ENCODE measurements around the gene CALD1.

CALD1 gene

DNA sequence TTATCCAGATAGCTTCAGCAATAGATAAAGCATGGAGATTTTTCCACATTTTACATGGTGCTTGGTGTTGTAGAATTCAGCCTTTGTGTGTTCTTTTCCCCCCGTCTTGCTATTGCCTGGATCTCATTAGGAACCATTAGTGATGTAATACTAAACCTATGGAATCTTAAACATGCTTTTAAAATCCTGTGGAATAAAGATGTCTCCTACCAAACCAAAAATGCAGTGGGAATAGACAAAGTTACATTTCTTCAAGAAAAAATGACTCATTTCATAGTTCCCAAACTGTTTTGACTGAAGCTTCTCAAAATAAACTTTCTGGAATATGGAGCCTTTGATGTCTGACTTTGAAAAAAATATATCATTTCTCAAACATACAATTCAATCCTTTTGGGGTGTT lies 44.0 kb downstream of the CALD1 start:
- Histone ChIP-seq H3K9ac (ENCODE audit: low read length) (no peak overlapping the region), H3K36me3 (ENCODE audit: control insufficient read depth, insufficient read depth, low read length) (no peaks in the 10 kb centered on the region), H3K4me1 (ENCODE audit: control insufficient read depth, insufficient read depth, low read length) (peaks cover 32% of the 10 kb centered on the region), H3K27ac (ENCODE audit: low read depth, low read length) (peak overlapping the region; percentile 64), H3K4me3 (ENCODE audit: low read length) (no peak overlapping the region), H3K27me3 (ENCODE audit: control insufficient read depth, insufficient read depth, low read length) (no peaks in the 10 kb centered on the region)

DNA sequence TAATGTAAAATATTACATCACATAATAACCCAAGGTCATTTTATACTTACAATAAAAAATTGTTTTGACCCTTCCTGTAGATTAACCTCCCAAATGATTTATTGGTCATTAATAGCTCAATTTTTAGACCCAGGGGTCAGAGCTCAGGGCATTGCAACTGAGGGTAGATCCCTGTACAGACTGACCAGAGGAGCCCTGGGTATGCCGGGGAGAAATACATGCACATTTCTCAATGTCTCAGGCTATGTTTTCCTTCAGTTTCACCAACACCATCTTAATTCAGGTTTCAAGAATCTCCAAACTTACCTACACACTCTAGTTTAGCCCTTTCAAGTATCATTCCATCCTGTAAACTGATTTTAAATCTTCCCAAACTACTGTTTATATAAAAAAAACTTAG lies 46.2 kb downstream of the CALD1 start:
- H3K27ac ChIP-seq (ENCODE audit: low read depth, low read length), result peak overlapping the region; percentile 77
- no peak overlapping the region for H3K9ac ChIP-seq (ENCODE audit: low read length)
- peaks cover 45% of the 10 kb centered on the region for H3K4me1 ChIP-seq (ENCODE audit: control insufficient read depth, insufficient read depth, low read length)
- no peaks in the 10 kb centered on the region for H3K27me3 ChIP-seq (ENCODE audit: control insufficient read depth, insufficient read depth, low read length)
- no peaks in the 10 kb centered on the region for H3K36me3 ChIP-seq (ENCODE audit: control insufficient read depth, insufficient read depth, low read length)
- no peak overlapping the region for H3K4me3 ChIP-seq (ENCODE audit: low read length)

DNA sequence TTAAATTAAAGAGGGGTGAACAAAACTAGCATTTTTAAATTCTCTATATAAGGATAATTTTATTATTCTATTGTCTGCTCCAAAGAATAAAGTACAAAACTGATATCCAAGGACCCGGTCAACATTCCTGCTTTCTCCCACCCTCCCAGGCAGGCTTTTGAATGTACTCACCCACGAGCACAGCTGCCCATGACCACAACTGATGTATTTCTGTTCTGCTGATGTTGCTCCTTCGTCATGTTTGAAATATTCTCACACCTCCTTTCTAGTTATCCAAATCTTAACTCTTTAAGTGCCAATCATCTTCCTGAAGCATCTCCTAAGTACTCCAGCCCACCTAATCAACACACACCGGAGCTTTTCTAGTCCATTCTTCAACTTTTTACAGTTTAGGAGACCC lies 46.7 kb downstream of the CALD1 start:
- Histone ChIP-seq H3K27ac (ENCODE audit: low read depth, low read length) (peak overlapping the region; percentile 98), H3K27me3 (ENCODE audit: control insufficient read depth, insufficient read depth, low read length) (no peaks in the 10 kb centered on the region), H3K9ac (ENCODE audit: low read length) (no peak overlapping the region), H3K4me1 (ENCODE audit: control insufficient read depth, insufficient read depth, low read length) (peaks cover 45% of the 10 kb centered on the region), H3K36me3 (ENCODE audit: control insufficient read depth, insufficient read depth, low read length) (no peaks in the 10 kb centered on the region), H3K4me3 (ENCODE audit: low read length) (no peak overlapping the region)

DNA sequence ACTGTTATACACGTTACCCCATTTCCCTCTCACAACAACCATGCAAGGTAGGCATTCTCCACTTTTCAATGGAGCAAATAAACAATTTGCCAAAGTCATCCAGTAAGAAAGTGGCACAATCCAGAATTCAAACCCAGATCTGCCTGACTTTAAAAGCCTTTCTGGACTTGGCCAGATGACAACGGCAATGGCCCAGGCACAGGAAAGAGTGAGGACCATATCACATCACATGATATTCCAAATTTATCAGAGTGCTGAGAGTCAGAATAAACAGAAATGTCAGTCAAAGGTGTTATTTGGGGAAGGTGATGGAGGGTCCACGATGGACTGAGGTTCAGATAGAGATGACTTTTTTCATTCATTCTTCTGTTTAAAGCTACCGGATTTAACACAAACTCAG lies 48.0 kb downstream of the CALD1 start:
- no peaks in the 10 kb centered on the region for H3K36me3 ChIP-seq (ENCODE audit: control insufficient read depth, insufficient read depth, low read length)
- peaks cover 52% of the 10 kb centered on the region for H3K4me1 ChIP-seq (ENCODE audit: control insufficient read depth, insufficient read depth, low read length)
- H3K4me3 ChIP-seq (ENCODE audit: low read length), result peak overlapping the region; percentile 31
- no peak overlapping the region for H3K9ac ChIP-seq (ENCODE audit: low read length)
- H3K27me3 ChIP-seq (ENCODE audit: control insufficient read depth, insufficient read depth, low read length), result no peaks in the 10 kb centered on the region
- H3K27ac ChIP-seq (ENCODE audit: low read depth, low read length), result peak overlapping the region; percentile 98

DNA sequence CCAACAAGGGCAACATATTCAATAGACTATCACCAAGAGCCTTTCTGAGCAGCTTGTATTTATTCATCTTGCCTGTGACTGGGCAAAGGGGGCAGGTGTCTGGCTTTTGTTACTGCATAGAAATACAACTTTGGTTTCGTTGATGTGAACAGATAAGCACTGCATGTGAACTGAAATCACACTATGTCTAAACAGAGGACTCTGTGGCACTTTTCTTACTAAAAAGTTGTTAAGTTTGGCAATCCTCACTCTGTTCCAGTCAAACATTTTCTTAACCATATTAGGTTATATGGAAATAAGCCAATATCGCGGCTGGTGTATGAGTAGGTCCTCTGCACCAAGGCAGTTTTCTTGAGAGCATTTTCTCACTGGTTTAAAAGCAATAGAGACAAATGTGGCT lies 48.5 kb downstream of the CALD1 start:
- H3K4me1 ChIP-seq (ENCODE audit: control insufficient read depth, insufficient read depth, low read length), result peaks cover 56% of the 10 kb centered on the region
- peak overlapping the region; percentile 98 for H3K27ac ChIP-seq (ENCODE audit: low read depth, low read length)

DNA sequence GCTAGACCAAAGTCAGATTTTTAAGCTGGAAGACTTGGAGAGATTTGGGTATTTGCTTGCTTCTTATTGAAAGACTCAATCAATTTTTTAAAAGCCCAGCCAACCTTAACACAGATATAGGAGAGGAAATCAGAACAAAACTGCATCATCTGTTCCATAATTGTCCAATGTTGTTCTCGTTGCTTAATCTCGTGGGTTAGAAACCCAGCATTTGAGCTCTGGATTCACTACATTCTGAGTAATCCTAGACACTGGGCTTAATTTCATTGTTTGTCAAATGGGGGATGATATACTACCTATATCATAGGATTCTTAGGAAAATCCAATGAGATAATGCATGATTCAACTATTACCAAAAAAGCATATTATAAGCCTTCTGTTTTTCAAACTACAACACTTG lies 48.9 kb downstream of the CALD1 start:
- no peaks in the 10 kb centered on the region for H3K36me3 ChIP-seq (ENCODE audit: control insufficient read depth, insufficient read depth, low read length)
- H3K4me1 ChIP-seq (ENCODE audit: control insufficient read depth, insufficient read depth, low read length), result peaks cover 55% of the 10 kb centered on the region
- H3K9ac ChIP-seq (ENCODE audit: low read length), result no peak overlapping the region
- peak overlapping the region; percentile 98 for H3K27ac ChIP-seq (ENCODE audit: low read depth, low read length)
- no peaks in the 10 kb centered on the region for H3K27me3 ChIP-seq (ENCODE audit: control insufficient read depth, insufficient read depth, low read length)
- no peak overlapping the region for H3K4me3 ChIP-seq (ENCODE audit: low read length)

More for the DNA sequence above, 48.5 kb downstream of the CALD1 start:
- no peak overlapping the region for H3K9ac ChIP-seq (ENCODE audit: low read length)
- no peak overlapping the region for H3K4me3 ChIP-seq (ENCODE audit: low read length)
- no peaks in the 10 kb centered on the region for H3K27me3 ChIP-seq (ENCODE audit: control insufficient read depth, insufficient read depth, low read length)
- H3K36me3 ChIP-seq (ENCODE audit: control insufficient read depth, insufficient read depth, low read length), result no peaks in the 10 kb centered on the region

DNA sequence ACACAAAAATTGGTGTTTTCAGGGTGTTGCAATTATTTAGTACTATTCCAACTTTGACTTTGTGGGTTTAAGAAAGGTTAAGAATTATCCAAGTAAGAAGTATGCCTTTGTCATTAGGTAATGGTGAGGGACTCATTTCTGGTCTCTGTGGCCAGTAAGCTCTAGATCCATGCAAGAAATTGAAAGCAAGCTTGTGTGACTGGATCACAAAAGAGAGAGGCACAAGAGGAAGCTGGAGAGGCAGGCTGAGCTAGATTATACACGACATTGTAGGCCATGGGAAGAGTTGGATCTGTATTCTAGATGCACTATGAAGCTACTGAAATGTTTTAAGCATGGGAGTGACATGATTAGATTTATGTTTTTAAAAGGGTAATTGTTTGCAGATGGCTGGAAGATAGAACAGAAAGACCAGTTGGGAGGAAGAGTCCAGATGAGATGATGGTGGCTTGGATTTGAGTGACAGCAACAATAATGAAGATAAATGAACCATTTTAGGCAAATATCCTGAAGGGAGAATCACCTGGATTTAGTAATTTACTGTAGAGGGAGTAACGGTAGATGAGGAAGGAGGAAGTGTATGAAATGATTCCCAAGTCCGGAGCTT lies 50.0 kb downstream of the CALD1 start:
- H3K4me3 ChIP-seq (ENCODE audit: low read length), result no peak overlapping the region
- no peaks in the 10 kb centered on the region for H3K27me3 ChIP-seq (ENCODE audit: control insufficient read depth, insufficient read depth, low read length)
- peaks cover 64% of the 10 kb centered on the region for H3K4me1 ChIP-seq (ENCODE audit: control insufficient read depth, insufficient read depth, low read length)
- no peaks in the 10 kb centered on the region for H3K36me3 ChIP-seq (ENCODE audit: control insufficient read depth, insufficient read depth, low read length)
- H3K27ac ChIP-seq (ENCODE audit: low read depth, low read length), result peak overlapping the region; percentile 98
- no peak overlapping the region for H3K9ac ChIP-seq (ENCODE audit: low read length)

DNA sequence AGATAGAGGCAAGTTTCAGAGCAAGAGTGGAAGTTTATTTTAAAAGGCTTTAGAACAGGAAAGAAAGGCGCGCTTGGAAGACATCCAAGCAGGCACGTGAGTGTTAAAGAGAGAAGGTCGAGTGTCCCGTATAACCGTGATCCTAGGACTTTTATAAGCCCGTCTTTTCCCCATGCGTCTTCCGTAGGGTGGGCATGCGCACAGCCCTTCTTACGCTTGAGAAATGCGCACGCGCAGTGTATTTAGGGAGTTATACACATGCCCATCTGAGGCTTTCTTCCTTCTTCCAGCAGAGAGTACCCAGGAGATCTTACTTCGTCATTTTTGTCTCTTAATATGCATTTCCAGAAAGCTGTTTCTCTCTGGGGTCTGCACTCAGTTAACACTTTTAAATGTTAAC lies 52.4 kb downstream of the CALD1 start:
- no peaks in the 10 kb centered on the region for H3K27me3 ChIP-seq (ENCODE audit: control insufficient read depth, insufficient read depth, low read length)
- H3K4me3 ChIP-seq (ENCODE audit: low read length), result peak overlapping the region; percentile 13
- H3K4me1 ChIP-seq (ENCODE audit: control insufficient read depth, insufficient read depth, low read length), result peaks cover 63% of the 10 kb centered on the region
- peak overlapping the region; percentile 91 for H3K27ac ChIP-seq (ENCODE audit: low read depth, low read length)
- H3K9ac ChIP-seq (ENCODE audit: low read length), result no peak overlapping the region
- no peaks in the 10 kb centered on the region for H3K36me3 ChIP-seq (ENCODE audit: control insufficient read depth, insufficient read depth, low read length)

DNA sequence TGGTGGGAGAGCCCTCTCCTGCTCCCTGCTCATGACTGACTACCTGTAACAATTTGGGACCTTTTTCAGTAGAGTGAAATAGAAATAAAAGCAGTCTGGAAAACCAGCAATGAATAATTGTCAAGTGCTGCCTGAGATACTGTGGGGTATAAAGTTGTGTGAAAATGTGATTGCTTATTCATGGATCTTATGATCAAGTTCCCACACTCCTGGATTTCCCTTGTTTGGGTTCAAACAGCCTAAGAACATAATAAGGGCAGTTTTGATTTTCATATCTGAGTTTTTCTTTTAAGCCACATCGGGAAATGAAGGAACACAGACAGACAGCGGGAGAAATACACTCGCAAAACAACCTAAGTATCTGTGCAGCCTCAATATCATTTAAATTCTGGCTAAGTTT lies 52.9 kb downstream of the CALD1 start:
- Histone ChIP-seq H3K4me1 (ENCODE audit: control insufficient read depth, insufficient read depth, low read length) (peaks cover 58% of the 10 kb centered on the region), H3K9ac (ENCODE audit: low read length) (no peak overlapping the region), H3K27ac (ENCODE audit: low read depth, low read length) (peak overlapping the region; percentile 91), H3K4me3 (ENCODE audit: low read length) (peak overlapping the region; percentile 13), H3K27me3 (ENCODE audit: control insufficient read depth, insufficient read depth, low read length) (no peaks in the 10 kb centered on the region), H3K36me3 (ENCODE audit: control insufficient read depth, insufficient read depth, low read length) (no peaks in the 10 kb centered on the region)

DNA sequence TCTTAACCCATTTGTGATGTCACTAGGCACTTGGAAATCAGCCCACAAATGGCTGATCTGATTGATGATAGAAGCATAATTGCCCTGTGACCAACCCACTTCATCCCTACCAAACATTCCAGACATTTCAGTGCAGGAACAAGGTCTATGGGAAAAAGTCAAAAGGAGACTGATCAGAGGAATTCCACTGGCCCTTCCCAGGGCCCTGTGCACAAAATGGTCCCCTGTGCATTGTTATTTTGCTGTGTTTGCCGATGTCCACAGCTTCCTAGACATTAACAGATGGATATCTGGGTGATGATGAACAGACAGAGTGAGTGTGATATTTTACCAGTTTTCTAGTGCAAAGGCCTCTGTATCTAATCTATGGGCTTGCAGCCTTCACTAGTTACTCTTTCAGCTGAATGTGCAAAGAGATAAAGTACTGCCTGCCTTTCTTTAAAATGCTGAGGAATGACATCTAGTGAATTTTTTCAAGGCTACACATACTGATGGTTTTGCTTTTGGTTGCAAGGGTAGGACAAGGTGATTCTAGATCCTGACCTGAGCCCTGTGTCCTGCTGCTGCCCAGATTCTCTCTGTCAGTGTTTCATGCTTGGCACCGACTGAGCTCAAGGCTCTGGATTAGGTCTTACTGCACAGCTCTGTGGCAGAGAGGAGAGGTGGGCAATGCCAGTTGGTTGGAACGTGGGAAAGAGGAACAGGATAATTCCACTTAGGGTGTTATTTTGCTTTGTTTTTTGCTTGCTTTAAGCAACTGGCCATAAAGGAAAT lies 55.4 kb downstream of the CALD1 start:
- no peak overlapping the region for H3K4me3 ChIP-seq (ENCODE audit: low read length)
- H3K9ac ChIP-seq (ENCODE audit: low read length), result no peak overlapping the region
- H3K36me3 ChIP-seq (ENCODE audit: control insufficient read depth, insufficient read depth, low read length), result no peaks in the 10 kb centered on the region
- H3K27ac ChIP-seq (ENCODE audit: low read depth, low read length), result peak overlapping the region; percentile 91
- peaks cover 37% of the 10 kb centered on the region for H3K4me1 ChIP-seq (ENCODE audit: control insufficient read depth, insufficient read depth, low read length)
- no peaks in the 10 kb centered on the region for H3K27me3 ChIP-seq (ENCODE audit: control insufficient read depth, insufficient read depth, low read length)

DNA sequence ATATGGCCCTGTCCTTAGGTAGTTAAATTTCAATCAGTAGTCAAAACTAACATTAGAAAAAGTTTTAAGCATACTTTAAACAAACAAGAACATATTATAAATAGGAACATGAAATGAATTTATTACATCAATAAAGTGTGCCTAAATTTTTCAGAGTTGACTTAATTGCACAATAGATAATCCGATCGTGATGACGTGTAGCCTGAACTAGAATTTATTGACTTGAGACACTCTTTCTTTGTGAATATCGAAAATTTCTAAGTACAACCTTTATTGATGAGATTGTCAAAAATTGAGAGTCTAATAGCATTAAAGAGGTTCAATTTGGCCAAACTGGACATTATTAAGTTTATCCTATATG lies 56.0 kb downstream of the CALD1 start:
- peak overlapping the region; percentile 91 for H3K27ac ChIP-seq (ENCODE audit: low read depth, low read length)
- H3K9ac ChIP-seq (ENCODE audit: low read length), result no peak overlapping the region
- peaks cover 35% of the 10 kb centered on the region for H3K4me1 ChIP-seq (ENCODE audit: control insufficient read depth, insufficient read depth, low read length)

DNA sequence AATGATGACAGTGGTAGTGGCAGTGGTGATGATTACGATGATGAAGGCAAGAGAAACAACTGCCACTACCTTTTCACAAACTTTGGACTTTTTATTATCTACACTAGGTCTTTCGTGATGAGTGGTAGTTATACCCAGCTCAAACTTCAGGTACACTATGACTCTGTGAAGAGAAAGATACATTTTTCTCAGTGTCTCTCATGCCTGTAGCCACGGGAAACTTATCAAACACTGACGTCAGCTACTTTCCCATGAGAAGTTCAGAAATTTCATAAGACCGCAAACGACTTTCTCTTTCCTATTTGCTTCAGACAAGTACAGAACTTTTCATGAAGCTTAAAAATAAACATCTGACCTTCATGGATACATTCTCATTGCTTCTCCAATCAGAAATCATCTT lies 57.0 kb downstream of the CALD1 start:
- no peaks in the 10 kb centered on the region for H3K27me3 ChIP-seq (ENCODE audit: control insufficient read depth, insufficient read depth, low read length)
- H3K36me3 ChIP-seq (ENCODE audit: control insufficient read depth, insufficient read depth, low read length), result no peaks in the 10 kb centered on the region
- H3K9ac ChIP-seq (ENCODE audit: low read length), result no peak overlapping the region
- peak overlapping the region; percentile 65 for H3K27ac ChIP-seq (ENCODE audit: low read depth, low read length)
- no peak overlapping the region for H3K4me3 ChIP-seq (ENCODE audit: low read length)
- H3K4me1 ChIP-seq (ENCODE audit: control insufficient read depth, insufficient read depth, low read length), result peaks cover 35% of the 10 kb centered on the region

More for the DNA sequence above, 56.0 kb downstream of the CALD1 start:
- no peaks in the 10 kb centered on the region for H3K27me3 ChIP-seq (ENCODE audit: control insufficient read depth, insufficient read depth, low read length)
- H3K36me3 ChIP-seq (ENCODE audit: control insufficient read depth, insufficient read depth, low read length), result no peaks in the 10 kb centered on the region
- H3K4me3 ChIP-seq (ENCODE audit: low read length), result no peak overlapping the region

DNA sequence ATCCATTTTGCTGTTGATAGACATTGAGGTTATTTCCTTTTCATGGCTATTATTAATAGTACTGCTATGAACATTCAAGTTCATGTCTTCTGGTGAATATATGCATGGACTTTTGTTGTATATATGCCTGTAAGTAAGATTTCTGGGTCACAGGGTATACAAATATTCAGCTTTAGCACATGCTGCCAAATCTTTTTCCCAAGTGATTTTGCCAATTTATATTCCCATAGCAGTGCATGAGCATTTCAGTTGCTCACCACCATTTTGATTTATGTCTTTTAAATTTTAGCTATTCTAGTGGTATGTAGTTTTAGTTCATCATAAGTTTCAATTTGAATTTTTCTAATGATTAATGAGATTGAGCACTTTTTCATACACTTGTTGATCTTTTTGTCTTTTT lies 59.9 kb downstream of the CALD1 start:
- no peak overlapping the region for H3K4me3 ChIP-seq (ENCODE audit: low read length)
- H3K9ac ChIP-seq (ENCODE audit: low read length), result no peak overlapping the region
- H3K4me1 ChIP-seq (ENCODE audit: control insufficient read depth, insufficient read depth, low read length), result peaks cover 29% of the 10 kb centered on the region
- H3K27me3 ChIP-seq (ENCODE audit: control insufficient read depth, insufficient read depth, low read length), result no peaks in the 10 kb centered on the region
- no peaks in the 10 kb centered on the region for H3K36me3 ChIP-seq (ENCODE audit: control insufficient read depth, insufficient read depth, low read length)
- no peak overlapping the region for H3K27ac ChIP-seq (ENCODE audit: low read depth, low read length)
